D721Med (cell line): ENCODE measurements around the gene CIB4.

ENCODE experiments used
- DNase-seq: peaks from one replicate; pipeline ENCODE4 v3.0.0; 2011; ENCODE audit warnings: low spot score; ENCODE audit not compliant: insufficient read length
- FAIRE-seq: peaks from 2 replicates; lab custom pipeline; 2011; peaks lifted over from hg19 to GRCh38; lab: Jason Lieb, UNC
- TF ChIP-seq, protein P1 (sequence below): IDR thresholded peaks from 2 replicates; pipeline ENCODE4 v1.5.1; 2012; ENCODE audit warnings: mild to moderate bottlenecking, control low read depth; ENCODE audit not compliant: insufficient read depth; ENCODE audit errors: missing control alignments

CIB4 gene

DNA sequence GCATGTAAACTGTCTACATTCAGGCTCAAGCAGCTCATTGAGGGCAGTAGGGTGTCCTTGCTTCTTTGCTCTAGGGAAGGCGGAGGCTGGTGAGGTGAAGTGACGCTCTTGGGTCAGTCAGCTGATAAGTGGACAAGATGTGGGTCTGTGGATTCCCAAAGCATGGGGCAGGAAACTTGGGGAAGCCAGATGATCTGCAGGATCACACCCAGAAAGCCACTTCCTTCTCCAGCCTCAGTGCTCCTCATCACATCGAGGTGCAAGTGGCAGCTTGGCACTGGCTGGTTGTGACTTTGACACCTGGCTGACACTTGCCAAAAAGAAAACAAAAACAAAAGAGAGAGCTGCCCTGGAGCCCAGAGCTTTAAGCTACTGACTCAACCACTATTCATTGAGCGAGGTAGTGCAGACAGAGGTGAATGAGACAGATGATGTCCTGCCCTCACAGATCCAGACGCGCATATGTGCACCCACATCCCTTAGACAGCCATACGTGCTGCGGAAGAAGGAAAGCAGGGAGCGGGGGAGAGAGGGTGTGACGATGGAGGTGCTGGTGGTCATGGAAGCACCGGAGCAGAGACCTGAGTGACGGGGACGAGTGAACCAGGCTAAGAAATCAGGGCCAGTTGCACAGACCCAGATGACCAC lies 3.1 kb upstream of the CIB4 start:
- no peak for DNase-seq
- TF ChIP-seq, protein P1, sequence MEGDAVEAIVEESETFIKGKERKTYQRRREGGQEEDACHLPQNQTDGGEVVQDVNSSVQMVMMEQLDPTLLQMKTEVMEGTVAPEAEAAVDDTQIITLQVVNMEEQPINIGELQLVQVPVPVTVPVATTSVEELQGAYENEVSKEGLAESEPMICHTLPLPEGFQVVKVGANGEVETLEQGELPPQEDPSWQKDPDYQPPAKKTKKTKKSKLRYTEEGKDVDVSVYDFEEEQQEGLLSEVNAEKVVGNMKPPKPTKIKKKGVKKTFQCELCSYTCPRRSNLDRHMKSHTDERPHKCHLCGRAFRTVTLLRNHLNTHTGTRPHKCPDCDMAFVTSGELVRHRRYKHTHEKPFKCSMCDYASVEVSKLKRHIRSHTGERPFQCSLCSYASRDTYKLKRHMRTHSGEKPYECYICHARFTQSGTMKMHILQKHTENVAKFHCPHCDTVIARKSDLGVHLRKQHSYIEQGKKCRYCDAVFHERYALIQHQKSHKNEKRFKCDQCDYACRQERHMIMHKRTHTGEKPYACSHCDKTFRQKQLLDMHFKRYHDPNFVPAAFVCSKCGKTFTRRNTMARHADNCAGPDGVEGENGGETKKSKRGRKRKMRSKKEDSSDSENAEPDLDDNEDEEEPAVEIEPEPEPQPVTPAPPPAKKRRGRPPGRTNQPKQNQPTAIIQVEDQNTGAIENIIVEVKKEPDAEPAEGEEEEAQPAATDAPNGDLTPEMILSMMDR: no peak
- no peak for FAIRE-seq

DNA sequence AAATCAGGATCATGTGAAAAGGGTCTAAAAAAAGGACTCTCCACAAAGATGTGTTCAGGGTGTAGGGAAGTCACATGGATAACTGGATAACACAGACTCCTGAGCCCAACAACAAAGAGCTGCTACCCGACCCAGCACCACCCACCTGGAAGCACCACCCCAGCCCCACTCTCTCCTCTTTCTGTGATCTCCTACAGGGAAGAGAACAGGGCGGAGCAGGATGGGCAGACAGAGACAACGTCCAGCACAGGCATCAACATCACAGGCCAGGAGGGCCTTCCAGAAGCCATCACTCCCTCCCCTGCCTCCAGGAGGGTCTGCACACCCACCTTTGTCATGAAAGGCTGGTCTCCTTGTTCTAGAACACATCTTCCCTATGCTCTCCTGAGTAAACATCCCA lies 1.3 kb upstream of the CIB4 start:
- DNase-seq (no peak), FAIRE-seq (no peak)
- TF ChIP-seq, protein P1: no peak

- TF ChIP-seq, protein P1: no peak
- DNase-seq: no peak
- FAIRE-seq: no peak
Observed at GRCh38 chr2:26640331-26640745, 828 bp downstream of the CIB4 start.

GRCh38 chr2:26639685-26640243 lies 1.4 kb downstream of the CIB4 start:
- TF ChIP-seq, protein P1: no peak
- FAIRE-seq: no peak
- no peak for DNase-seq

DNA sequence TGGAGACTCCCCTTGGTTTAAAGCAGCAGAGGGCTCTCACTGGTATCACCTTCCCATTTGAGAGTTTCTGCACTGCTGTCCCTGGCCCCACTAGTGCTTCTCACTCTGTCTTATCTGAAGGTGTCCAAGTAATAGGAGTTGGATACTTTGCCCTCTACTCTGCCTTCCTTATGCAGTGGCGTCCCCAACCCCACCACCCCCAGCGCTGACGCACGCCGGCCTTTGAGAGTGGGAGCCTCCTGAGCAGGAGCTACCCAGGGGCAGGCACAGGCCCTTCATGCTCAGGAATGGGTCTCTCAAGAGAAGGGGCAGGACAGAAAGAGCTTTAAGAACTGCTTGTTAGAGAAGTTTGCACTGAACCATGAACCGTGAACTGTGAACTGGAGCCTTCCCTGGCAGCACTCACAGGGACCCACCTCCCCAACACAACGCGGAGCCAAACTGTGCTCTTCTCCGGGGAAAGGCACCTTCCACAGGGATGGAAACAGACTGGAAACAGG lies 3.3 kb downstream of the CIB4 start:
- TF ChIP-seq, protein P1: no peak
- FAIRE-seq: no peak
- DNase-seq: no peak

- no peak for FAIRE-seq
- TF ChIP-seq, protein P1: no peak
- DNase-seq: no peak
Observed at GRCh38 chr2:26636935-26637334, 4.2 kb downstream of the CIB4 start.

DNA sequence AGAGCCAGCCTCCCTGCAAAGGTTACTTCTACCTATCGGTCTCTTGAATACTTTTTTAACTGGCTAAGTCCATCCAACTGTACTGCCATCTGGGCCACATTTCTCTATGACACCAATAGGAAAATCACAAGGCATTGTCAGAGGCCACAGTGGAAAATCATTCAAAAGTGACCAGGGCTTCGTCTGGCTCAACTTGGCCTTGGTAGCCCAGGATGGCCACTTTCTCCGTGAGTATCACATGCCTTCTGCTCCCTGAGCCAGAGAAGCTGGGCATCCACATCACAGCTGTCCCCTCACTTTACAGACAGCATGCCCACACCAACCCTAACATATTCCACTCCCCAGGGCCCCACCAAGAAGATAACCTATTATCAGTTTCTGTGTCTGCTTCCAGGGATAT lies 5.8 kb downstream of the CIB4 start:
- no peak for FAIRE-seq
- TF ChIP-seq, protein P1: no peak
- DNase-seq: no peak
